ENCODE measurements around the gene HMX1. TPM values are rescaled to one million over a fixed set of nuclear protein-coding genes. Genes with fewer than 3 reads are reported as not detected.

The HMX1 gene
- total and polyA plus RNA-seq, 2 donors (not counting 1 experiment from before 2014, with no cell fraction given) = not detected

DNA sequence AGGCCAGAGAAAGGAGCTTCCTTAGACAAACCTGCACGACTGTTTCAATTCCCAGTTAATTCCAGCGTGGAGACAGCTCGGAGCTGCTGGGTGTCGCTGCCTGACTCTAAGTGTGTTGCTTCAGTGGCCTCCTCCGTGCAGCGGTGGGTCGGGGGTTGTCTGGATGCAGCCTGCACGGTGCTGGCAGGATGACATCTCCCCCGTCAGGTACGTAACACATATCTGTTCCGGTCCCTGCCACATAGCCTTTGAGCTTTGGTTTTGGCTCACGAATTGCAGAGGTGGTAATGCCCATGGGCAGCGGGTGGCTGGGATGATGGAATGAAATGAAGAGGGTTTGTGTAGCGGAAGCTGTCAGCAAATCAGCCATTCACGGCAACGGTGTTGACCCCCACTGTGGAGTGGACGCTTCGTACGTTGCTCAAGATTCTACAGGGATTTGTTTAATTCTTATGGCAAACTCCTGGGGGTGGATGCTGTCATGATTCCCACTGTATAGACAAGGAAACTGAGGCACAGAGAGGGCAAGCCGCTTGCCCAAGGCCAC, 33.7 kb upstream of the HMX1 start:
- Histone ChIP-seq H3K36me3 (replicated peaks in 1 of 2; ENCODE audit: control extremely low read depth in 1 of 2, control insufficient read depth in 1 of 2, extremely low read depth in 1 of 2, insufficient read depth in 2 of 2, low read length in 1 of 2) (no peaks in the 10 kb centered on the region), H3K4me3 (ENCODE audit: control extremely low read depth in 1 of 5, extremely low read depth in 1 of 5, insufficient read depth in 1 of 5, low read depth in 2 of 5, low read length in 4 of 5) (no peak overlapping the region), H3K27me3 (replicated peaks in 1 of 4; ENCODE audit: control extremely low read depth in 1 of 4, control insufficient read depth in 3 of 4, insufficient read depth in 4 of 4, low read length in 3 of 4) (no peaks in the 10 kb centered on the region), H3K27ac (ENCODE audit: low read length in 2 of 2) (no peak overlapping the region), H4K20me1 (ENCODE audit: control insufficient read depth, insufficient read depth, low read length, poor library complexity, severe bottlenecking) (no peaks in the 10 kb centered on the region), H2AFZ (ENCODE audit: insufficient read depth, low read depth, low read length, poor library complexity, severe bottlenecking) (no peak overlapping the region), H3K4me2 (replicated peaks; ENCODE audit: low read depth, low read length, poor library complexity, severe bottlenecking) (no peak overlapping the region), H3K79me2 (ENCODE audit: control insufficient read depth, insufficient read depth, low read length) (no peaks in the 10 kb centered on the region), H3K9ac (ENCODE audit: low read length) (no peak overlapping the region), H3K4me1 (ENCODE audit: control insufficient read depth in 2 of 2, insufficient read depth in 2 of 2, low read length in 2 of 2) (no peaks in the 10 kb centered on the region), H3K9me3 (ENCODE audit: control extremely low read depth in 1 of 3, control insufficient read depth in 2 of 3, insufficient read depth in 1 of 3, low read length in 2 of 3) (peaks cover 0 to 39% (median 4%) of the 10 kb centered on the region in 3 donors)
- Mint-ChIP-seq H3K9me3 (ENCODE audit: insufficient read depth) (peaks cover 2% of the 10 kb centered on the region), H3K4me3 (no peak overlapping the region), H3K27me3 (no peaks in the 10 kb centered on the region), H3K27ac (no peak overlapping the region), H3K4me1 (no peaks in the 10 kb centered on the region)
- ChIA-PET CTCF (no interaction called here), POLR2A (no interaction called here)
- TF ChIP-seq, protein P1, sequence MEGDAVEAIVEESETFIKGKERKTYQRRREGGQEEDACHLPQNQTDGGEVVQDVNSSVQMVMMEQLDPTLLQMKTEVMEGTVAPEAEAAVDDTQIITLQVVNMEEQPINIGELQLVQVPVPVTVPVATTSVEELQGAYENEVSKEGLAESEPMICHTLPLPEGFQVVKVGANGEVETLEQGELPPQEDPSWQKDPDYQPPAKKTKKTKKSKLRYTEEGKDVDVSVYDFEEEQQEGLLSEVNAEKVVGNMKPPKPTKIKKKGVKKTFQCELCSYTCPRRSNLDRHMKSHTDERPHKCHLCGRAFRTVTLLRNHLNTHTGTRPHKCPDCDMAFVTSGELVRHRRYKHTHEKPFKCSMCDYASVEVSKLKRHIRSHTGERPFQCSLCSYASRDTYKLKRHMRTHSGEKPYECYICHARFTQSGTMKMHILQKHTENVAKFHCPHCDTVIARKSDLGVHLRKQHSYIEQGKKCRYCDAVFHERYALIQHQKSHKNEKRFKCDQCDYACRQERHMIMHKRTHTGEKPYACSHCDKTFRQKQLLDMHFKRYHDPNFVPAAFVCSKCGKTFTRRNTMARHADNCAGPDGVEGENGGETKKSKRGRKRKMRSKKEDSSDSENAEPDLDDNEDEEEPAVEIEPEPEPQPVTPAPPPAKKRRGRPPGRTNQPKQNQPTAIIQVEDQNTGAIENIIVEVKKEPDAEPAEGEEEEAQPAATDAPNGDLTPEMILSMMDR (IDR thresholded peaks at IDR 0.05) = no peak
- TF ChIP-seq EZH2 (IDR thresholded peaks at IDR 0.05; ENCODE audit: borderline replicate concordance, insufficient read depth, low read depth, low read length, poor library complexity, severe bottlenecking) = no peak
- no peak for DNase-seq
- ATAC-seq (ENCODE audit: low read depth) = no peak
- WGBS (ENCODE audit: insufficient coverage) = 86% methylated on average over 20 of the region's 20 CpGs
- intact Hi-C loops (cut with micrococcal nuclease) = no loop called here

DNA sequence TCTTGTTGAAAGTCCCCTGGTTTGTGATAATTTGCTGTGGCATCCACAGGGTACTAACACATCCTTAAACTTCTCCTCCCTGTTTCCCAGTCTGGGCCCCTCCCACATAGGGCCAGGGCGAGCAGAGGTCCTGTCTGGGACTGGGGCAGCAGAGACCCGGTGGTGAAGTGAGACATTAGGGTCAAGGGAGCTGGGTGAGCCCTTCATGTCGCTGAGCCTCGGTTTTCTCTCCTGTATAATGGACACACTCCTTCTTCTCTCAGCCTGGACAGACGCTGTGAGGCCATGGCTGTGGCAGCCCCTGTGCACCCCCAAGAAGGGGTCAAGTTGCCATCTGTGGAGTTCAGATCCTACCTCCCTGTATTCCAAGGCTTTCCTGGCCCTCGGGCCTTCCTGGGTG, 33.0 kb upstream of the HMX1 start:
- TF ChIP-seq EZH2 (IDR thresholded peaks at IDR 0.05; ENCODE audit: borderline replicate concordance, insufficient read depth, low read depth, low read length, poor library complexity, severe bottlenecking) = no peak
- TF ChIP-seq, protein P1 (IDR thresholded peaks at IDR 0.05) = no peak
- H3K9me3 Mint-ChIP-seq (ENCODE audit: insufficient read depth) = peaks cover 2% of the 10 kb centered on the region
- peaks cover 0 to 45% (median 4%) of the 10 kb centered on the region in 3 donors for H3K9me3 ChIP-seq (ENCODE audit: control extremely low read depth in 1 of 3, control insufficient read depth in 2 of 3, insufficient read depth in 1 of 3, low read length in 2 of 3)
- no peaks in the 10 kb centered on the region for H3K36me3 ChIP-seq (replicated peaks in 1 of 2; ENCODE audit: control extremely low read depth in 1 of 2, control insufficient read depth in 1 of 2, extremely low read depth in 1 of 2, insufficient read depth in 2 of 2, low read length in 1 of 2)
- intact Hi-C loops (cut with micrococcal nuclease) = no loop called here
- no peaks in the 10 kb centered on the region for H3K27me3 Mint-ChIP-seq
- no peak overlapping the region for H3K4me3 Mint-ChIP-seq
- no peaks in the 10 kb centered on the region for H3K27me3 ChIP-seq (replicated peaks in 1 of 4; ENCODE audit: control extremely low read depth in 1 of 4, control insufficient read depth in 3 of 4, insufficient read depth in 4 of 4, low read length in 3 of 4)
- WGBS (ENCODE audit: insufficient coverage) = 83% methylated on average over 4 of the region's 6 CpGs
- H3K4me2 ChIP-seq (replicated peaks; ENCODE audit: low read depth, low read length, poor library complexity, severe bottlenecking) = no peak overlapping the region
- no peak for ATAC-seq (ENCODE audit: low read depth)
- no peak overlapping the region for H3K27ac Mint-ChIP-seq
- POLR2A ChIA-PET = no interaction called here
- H3K4me1 Mint-ChIP-seq = no peaks in the 10 kb centered on the region
- H4K20me1 ChIP-seq (ENCODE audit: control insufficient read depth, insufficient read depth, low read length, poor library complexity, severe bottlenecking) = no peaks in the 10 kb centered on the region
- no peak overlapping the region for H3K9ac ChIP-seq (ENCODE audit: low read length)
- CTCF ChIA-PET = no interaction called here
- no peaks in the 10 kb centered on the region for H3K4me1 ChIP-seq (ENCODE audit: control insufficient read depth in 2 of 2, insufficient read depth in 2 of 2, low read length in 2 of 2)
- no peak overlapping the region for H3K27ac ChIP-seq (ENCODE audit: low read length in 2 of 2)
- H3K4me3 ChIP-seq (ENCODE audit: control extremely low read depth in 1 of 5, extremely low read depth in 1 of 5, insufficient read depth in 1 of 5, low read depth in 2 of 5, low read length in 4 of 5) = no peak overlapping the region
- DNase-seq = no peak
- no peak overlapping the region for H2AFZ ChIP-seq (ENCODE audit: insufficient read depth, low read depth, low read length, poor library complexity, severe bottlenecking)
- H3K79me2 ChIP-seq (ENCODE audit: control insufficient read depth, insufficient read depth, low read length) = no peaks in the 10 kb centered on the region

Measured in B cell (primary cell).